Measurements from ENCODE around the gene BCL7A. TPM values are rescaled to one million over a fixed set of nuclear protein-coding genes. Genes with fewer than 3 reads are reported as not detected.

The BCL7A gene
- total and polyA plus RNA-seq, 2 of the 8 experiments (the other 6 are each of a cell fraction or from before 2014, with no cell fraction given) = 11.9 to 12.7 TPM

DNA sequence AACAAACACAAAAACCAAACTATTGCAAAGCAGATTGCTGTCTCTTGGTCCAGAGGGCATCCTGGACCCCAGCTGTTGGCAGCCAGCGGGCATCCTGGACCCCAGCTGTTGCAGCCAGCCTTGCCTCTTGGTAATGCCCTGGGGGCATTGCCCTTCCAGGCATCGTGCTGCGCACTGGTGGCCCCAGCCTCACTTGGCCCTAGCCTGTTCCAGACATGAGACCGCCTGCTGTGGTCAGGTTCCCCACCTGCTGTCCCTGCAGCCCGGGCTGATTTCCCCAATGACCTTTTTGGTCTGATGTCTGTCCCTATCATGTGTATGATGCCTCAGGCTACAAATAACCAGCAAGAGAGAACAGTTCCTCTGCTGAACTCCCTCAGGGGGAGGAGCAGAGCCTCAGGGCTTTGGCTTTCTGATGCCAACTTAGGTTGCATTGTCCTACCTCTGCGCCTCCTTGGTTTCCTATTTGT, 77.6 kb downstream of the BCL7A start:
- H2BK20ac ChIP-seq (ENCODE audit: low read length) = no peak overlapping the region
- H3K79me2 ChIP-seq (ENCODE audit: control insufficient read depth in 1 of 2, insufficient read depth in 2 of 2, low read length in 2 of 2) = peaks cover 0 to 8% of the 10 kb centered on the region in 2 experiments; a peak in 1 of 4 replicates
- TF ChIP-seq RFX5 (IDR thresholded peaks at IDR 0.05; ENCODE audit: borderline replicate concordance, low read depth, low read length) (no peak), PHF8 (conservative IDR thresholded peaks at IDR 0.05; ENCODE audit: low read depth, low read length) (no peak), CBX8 (IDR thresholded peaks at IDR 0.05; ENCODE audit: borderline replicate concordance, low read depth, low read length) (no peak), ATF3 (IDR thresholded peaks at IDR 0.05; ENCODE audit: insufficient read depth, low read depth, low read length) (no peak), BCL11A (IDR thresholded peaks at IDR 0.05; ENCODE audit: low read depth in 2 of 2, low read length in 2 of 2) (no peak)

More for the DNA sequence above, 77.6 kb downstream of the BCL7A start:
- H2BK120ac ChIP-seq (replicated peaks; ENCODE audit: low read depth, low read length) = no peak overlapping the region
- no peak overlapping the region for H3K4me3 ChIP-seq (ENCODE audit: extremely low read depth in 1 of 4, insufficient read depth in 2 of 4, low read depth in 3 of 4, low read length in 4 of 4)
- no peaks in the 10 kb centered on the region for H3K9me3 ChIP-seq (ENCODE audit: insufficient read depth in 2 of 2, low read depth in 1 of 2, low read length in 1 of 2)
- H2BK12ac ChIP-seq (ENCODE audit: low read depth, low read length) = no peak overlapping the region
- H3K23me2 ChIP-seq (ENCODE audit: low read depth, low read length) = peaks cover 9% of the 10 kb centered on the region; the same call in 1 of the 2 replicates
- H2AFZ ChIP-seq (ENCODE audit: low read length) = no peak overlapping the region
- no peak overlapping the region for H3K14ac ChIP-seq (ENCODE audit: insufficient read length)
- WGBS, 2 experiments (ENCODE audit: extremely low coverage in 1 of 2, insufficient coverage in 1 of 2, insufficient read length in 1 of 2, insufficient replicate concordance in 2 of 2, low coverage in 1 of 2, low lambda C conversion rate in 2 of 2, missing lambda C conversion rate in 1 of 2) = 89% methylated on average over 6 of the region's 6 CpGs; no CpG with 5 or more reads in 1 of the 2 experiments
- no peak overlapping the region for H4K91ac ChIP-seq (replicated peaks; ENCODE audit: insufficient read length, low read length)
- no peaks in the 10 kb centered on the region; a peak in 1 of 7 replicates for H3K27me3 ChIP-seq (replicated peaks in 1 of 4; ENCODE audit: control insufficient read depth in 3 of 4, extremely low read depth in 1 of 4, insufficient read depth in 3 of 4, low read length in 3 of 4)
- DNase-seq (ENCODE audit: low read depth in 1 of 2, low spot score in 2 of 2) (no peak), FAIRE-seq (no peak)
- no peak overlapping the region for H4K8ac ChIP-seq (ENCODE audit: extremely low read depth, insufficient read depth, low read length)
- no peak overlapping the region for H3K18ac ChIP-seq (ENCODE audit: extremely low read depth, low read length)
- H3K9ac ChIP-seq (replicated peaks in 1 of 4; ENCODE audit: extremely low read depth in 1 of 4, low read depth in 3 of 4, low read length in 3 of 4) = no peak overlapping the region
- POLR2A ChIA-PET (ENCODE audit: partially characterized antibody) = interaction anchor here (0.8 to 4.0 kb wide), 4 partner anchors 11 to 18 kb away, joined by 3 to 15 read pairs (median 3); no protein-coding TSS in a partner anchor
- H3K4me2 ChIP-seq (ENCODE audit: insufficient read depth in 1 of 2, low read depth in 2 of 2, low read length in 2 of 2) = no peak overlapping the region
- H3K79me1 ChIP-seq (ENCODE audit: low read depth, low read length) = peaks cover 9% of the 10 kb centered on the region
- peaks cover 0 to 6% (median 0%) of the 10 kb centered on the region in 4 experiments; a peak in 3 of 7 replicates for H3K4me1 ChIP-seq (replicated peaks in 1 of 4; ENCODE audit: control insufficient read depth in 3 of 4, insufficient read depth in 4 of 4, low read length in 3 of 4)
- H4K20me1 ChIP-seq (replicated peaks in 1 of 2; ENCODE audit: control insufficient read depth in 1 of 2, insufficient read depth in 2 of 2, low read length in 2 of 2) = peaks cover 2 to 8% of the 10 kb centered on the region in 2 experiments
- H2BK15ac ChIP-seq (ENCODE audit: low read length) = no peak overlapping the region
- no peak overlapping the region for H3K56ac ChIP-seq (replicated peaks; ENCODE audit: insufficient read length, low read depth, low read length)
- no peak overlapping the region for H3K23ac ChIP-seq (ENCODE audit: insufficient read length)
- CTCF ChIA-PET (ENCODE audit: partially characterized antibody) = interaction anchor here (0.6 to 4.8 kb wide), 7 partner anchors 8 to 696 kb away, joined by 3 to 40 read pairs (median 3); no protein-coding TSS in a partner anchor
- no peaks in the 10 kb centered on the region; a peak in 1 of 8 replicates for H3K36me3 ChIP-seq (ENCODE audit: control insufficient read depth in 2 of 4, insufficient read depth in 4 of 4, low read length in 3 of 4)
- H3K27ac ChIP-seq (ENCODE audit: low read depth, low read length) = no peak overlapping the region
- no peak overlapping the region for H2AK5ac ChIP-seq (ENCODE audit: low read depth, low read length)
- H2BK5ac ChIP-seq (ENCODE audit: low read depth, low read length) = no peak overlapping the region
- no peak overlapping the region for H3K4ac ChIP-seq (replicated peaks; ENCODE audit: insufficient read length, low read depth, low read length)
- H4K5ac ChIP-seq (ENCODE audit: insufficient read length, low read depth, low read length) = no peak overlapping the region
